Body of pancreas (tissue), 4 donors: ENCODE data around the gene PCDHGB3. TPM values are rescaled to one million over a fixed set of nuclear protein-coding genes. Genes with fewer than 3 reads are reported as not detected.

Experiments used
- ATAC-seq: fragments of 150-250 bp; one replicate; pipeline ENCODE4 v1.9.1; 2016
- DNase-seq, 4 donors: peaks; one replicate each; pipeline ENCODE4 v3.0.0-alpha.2; 2019
- H3K27ac ChIP-seq, 4 donors: fragments of 200-600 bp; sonication (generic); 1 replicate in 3 of 4; 2 replicates in 1 of 4; pipeline versions ENCODE4 v1.5.1 to v1.6.1; 2016 to 2019; ENCODE audit warnings: mild to moderate bottlenecking in 1 of 4, mixed read lengths in 1 of 4, moderate library complexity in 1 of 4
- H3K27me3 ChIP-seq, 2 donors: fragments of 200-600 bp; sonication (generic); one replicate each; pipeline ENCODE4 v1.6.0; 2016; ENCODE audit warnings: mild to moderate bottlenecking in 1 of 2
- H3K36me3 ChIP-seq, 2 donors: fragments of 200-600 bp; sonication (generic); replicated peaks in 1 of 2; 2 replicates each; pipeline ENCODE4 v1.5.1; 2016; ENCODE audit warnings: low read depth in 2 of 2; ENCODE audit not compliant: insufficient read depth in 1 of 2
- H3K4me1 ChIP-seq: fragments of 200-600 bp; sonication (generic); one replicate; pipeline ENCODE4 v1.6.0; 2016
- H3K4me3 ChIP-seq, 2 donors: fragments of 200-600 bp; sonication (generic); 1 replicate in 1 of 2; 2 replicates in 1 of 2; pipeline ENCODE4 v1.5.1; 2016 to 2019
- H3K9me3 ChIP-seq, 3 donors: fragments of 200-600 bp; sonication (generic); 1 replicate in 2 of 3; 2 replicates in 1 of 3; pipeline ENCODE4 v1.5.1; 2016
- POLR2A ChIP-seq, 3 donors: fragments of 450-650 bp; IDR thresholded peaks; one replicate each; pipeline ENCODE4 v1.6.1; 2016; ENCODE audit warnings: antibody characterized with exemption in 3 of 3, mild to moderate bottlenecking in 2 of 3
- WGBS, 2 donors: methylation state at CpG; one replicate each; pipeline ENCODE4 v1.1.5; 2017; 5-methylcytosine and 5-hydroxymethylcytosine counted together
- intact Hi-C: fragments of 100-400 bp; cut with DNase I; formaldehyde crosslinking; loops from one replicate; pipeline ENCODE4 v1.15.1; 2023
- total RNA-seq, 2 donors: library from RNA; depleted of rRNA; stranded (reverse); fragments of >200 nt; gene quantifications; one replicate each; pipeline ENCODE4 v1.1.0, GENCODE V29; 2016
- TF ChIP-seq, protein P1 (sequence below), 7 experiments: fragments of 450-650 bp in 4 of 7; fragments of 200-600 bp in 3 of 7; sonication (generic) in 3 of 7; IDR thresholded peaks; one replicate each; pipeline ENCODE4 v1.5.1; 2016 to 2019; ENCODE audit warnings: antibody characterized with exemption in 7 of 7

The PCDHGB3 gene
- total RNA-seq, 2 donors from 2014 or later, result 4.2 to 10.2 TPM

DNA sequence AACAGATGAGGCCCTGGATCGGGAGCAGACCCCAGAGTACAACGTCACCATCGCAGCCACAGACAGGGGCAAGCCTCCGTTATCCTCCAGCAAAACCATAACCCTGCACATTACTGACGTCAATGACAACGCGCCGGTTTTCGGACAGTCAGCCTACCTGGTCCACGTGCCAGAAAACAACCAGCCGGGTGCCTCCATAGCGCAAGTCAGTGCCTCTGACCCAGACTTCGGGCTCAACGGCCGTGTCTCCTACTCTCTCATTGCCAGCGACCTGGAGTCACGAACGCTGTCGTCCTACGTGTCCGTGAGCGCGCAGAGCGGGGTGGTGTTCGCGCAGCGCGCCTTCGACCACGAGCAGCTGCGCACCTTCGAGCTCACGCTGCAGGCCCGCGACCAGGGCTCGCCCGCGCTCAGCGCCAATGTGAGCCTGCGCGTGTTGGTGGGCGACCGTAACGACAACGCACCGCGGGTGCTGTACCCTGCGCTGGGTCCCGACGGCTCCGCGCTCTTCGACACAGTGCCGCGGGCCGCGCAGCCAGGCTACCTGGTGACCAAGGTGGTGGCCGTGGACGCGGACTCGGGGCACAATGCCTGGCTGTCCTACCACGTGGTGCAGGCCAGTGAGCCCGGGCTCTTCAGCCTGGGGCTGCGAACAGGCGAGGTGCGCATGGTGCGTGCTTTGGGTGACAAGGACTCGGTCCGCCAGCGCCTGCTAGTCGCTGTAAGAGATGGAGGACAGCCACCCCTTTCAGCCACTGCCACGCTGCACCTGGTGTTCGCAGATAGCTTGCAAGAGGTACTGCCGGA lies 49.2 kb downstream of the PCDHGB3 start:
- Histone ChIP-seq H3K4me1 (no peaks in the 10 kb centered on the region), H3K27me3 (no peaks in the 10 kb centered on the region), H3K36me3 (no peaks in the 10 kb centered on the region), H3K9me3 (peaks cover 0 to 76% (median 11%) of the 10 kb centered on the region in 3 donors), H3K4me3 (no peak overlapping the region), H3K27ac (no peak overlapping the region)
- intact Hi-C loops, result loop anchor here (10.0 kb wide), 1 partner anchor 96 kb away; no protein-coding TSS in a partner anchor
- ATAC-seq (no peak), DNase-seq (no peak)
- TF ChIP-seq, protein P1, sequence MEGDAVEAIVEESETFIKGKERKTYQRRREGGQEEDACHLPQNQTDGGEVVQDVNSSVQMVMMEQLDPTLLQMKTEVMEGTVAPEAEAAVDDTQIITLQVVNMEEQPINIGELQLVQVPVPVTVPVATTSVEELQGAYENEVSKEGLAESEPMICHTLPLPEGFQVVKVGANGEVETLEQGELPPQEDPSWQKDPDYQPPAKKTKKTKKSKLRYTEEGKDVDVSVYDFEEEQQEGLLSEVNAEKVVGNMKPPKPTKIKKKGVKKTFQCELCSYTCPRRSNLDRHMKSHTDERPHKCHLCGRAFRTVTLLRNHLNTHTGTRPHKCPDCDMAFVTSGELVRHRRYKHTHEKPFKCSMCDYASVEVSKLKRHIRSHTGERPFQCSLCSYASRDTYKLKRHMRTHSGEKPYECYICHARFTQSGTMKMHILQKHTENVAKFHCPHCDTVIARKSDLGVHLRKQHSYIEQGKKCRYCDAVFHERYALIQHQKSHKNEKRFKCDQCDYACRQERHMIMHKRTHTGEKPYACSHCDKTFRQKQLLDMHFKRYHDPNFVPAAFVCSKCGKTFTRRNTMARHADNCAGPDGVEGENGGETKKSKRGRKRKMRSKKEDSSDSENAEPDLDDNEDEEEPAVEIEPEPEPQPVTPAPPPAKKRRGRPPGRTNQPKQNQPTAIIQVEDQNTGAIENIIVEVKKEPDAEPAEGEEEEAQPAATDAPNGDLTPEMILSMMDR (IDR thresholded peaks at IDR 0.05), result no peak
- TF ChIP-seq POLR2A (IDR thresholded peaks at IDR 0.05), result no peak
- 17 to 30% methylated on average over 4 to 74 of the region's 74 CpGs for WGBS, 2 donors

DNA sequence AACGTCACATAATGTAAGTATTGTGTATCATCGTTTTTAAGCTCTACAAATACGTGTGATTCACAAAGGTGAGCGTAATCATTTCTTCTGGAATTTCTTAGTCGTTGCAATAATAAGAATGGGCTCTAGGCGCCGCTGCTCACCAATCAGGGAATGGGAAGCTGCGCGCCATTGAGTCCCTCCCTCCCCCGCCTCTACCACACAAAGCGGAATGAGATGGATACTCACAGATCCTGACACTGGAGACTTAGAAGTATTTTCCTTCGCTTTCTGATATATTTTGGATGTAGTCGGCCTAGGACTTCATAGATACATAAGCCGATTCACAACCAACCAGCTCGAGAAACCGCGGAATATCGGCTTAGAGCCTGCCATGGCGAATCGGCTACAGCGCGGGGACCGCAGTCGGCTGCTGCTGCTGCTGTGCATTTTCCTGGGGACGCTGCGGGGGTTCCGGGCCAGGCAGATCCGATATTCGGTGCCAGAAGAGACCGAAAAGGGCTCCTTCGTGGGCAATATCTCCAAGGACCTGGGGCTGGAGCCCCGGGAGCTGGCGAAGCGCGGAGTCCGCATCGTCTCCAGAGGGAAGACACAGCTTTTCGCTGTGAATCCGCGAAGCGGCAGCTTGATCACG lies 50.9 kb downstream of the PCDHGB3 start, which contains the start of gene PCDHGA11:
TSS of gene PCDHGA11 (plus strand) at position 197 of the 634 bp plus-strand sequence. CDS start at position 374, 177 bp downstream.
- DNase-seq (peak in 1 of 4 donors; percentile 22), ATAC-seq (no peak)
- Histone ChIP-seq H3K27me3 (no peaks in the 10 kb centered on the region), H3K4me3 (no peak within 1 kb of the TSS), H3K27ac (no peak within 1 kb of the TSS), H3K4me1 (no peaks in the 10 kb centered on the region), H3K36me3 (no peaks in the 10 kb centered on the region), H3K9me3 (peaks cover 0 to 79% (median 11%) of the 10 kb centered on the region in 3 donors)
- intact Hi-C loops, result no loop called here
- TF ChIP-seq POLR2A (IDR thresholded peaks at IDR 0.05), result no peak
- TF ChIP-seq, protein P1 (IDR thresholded peaks at IDR 0.05), result peak in 4 of 7 experiments; percentile 23 to 36 (median 26)
- WGBS, 2 donors, result 9 to 11% methylated on average over 25 to 42 of the region's 42 CpGs

DNA sequence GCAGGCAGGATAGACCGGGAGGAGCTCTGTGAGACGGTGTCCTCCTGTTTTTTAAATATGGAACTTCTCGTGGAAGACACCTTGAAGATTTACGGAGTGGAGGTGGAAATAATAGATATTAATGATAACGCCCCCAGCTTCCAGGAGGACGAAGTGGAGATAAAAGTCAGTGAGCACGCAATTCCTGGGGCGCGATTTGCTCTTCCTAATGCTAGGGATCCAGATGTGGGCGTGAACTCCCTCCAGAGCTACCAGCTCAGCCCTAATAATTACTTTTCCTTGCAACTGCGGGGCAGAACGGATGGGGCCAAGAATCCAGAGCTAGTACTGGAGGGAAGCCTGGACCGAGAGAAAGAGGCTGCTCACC lies 51.4 kb downstream of the PCDHGB3 start:
- H3K27me3 ChIP-seq, result no peaks in the 10 kb centered on the region
- H3K4me3 ChIP-seq, result no peak overlapping the region
- intact Hi-C loops, result no loop called here
- DNase-seq, result no peak
- no peaks in the 10 kb centered on the region for H3K4me1 ChIP-seq
- TF ChIP-seq, protein P1 (IDR thresholded peaks at IDR 0.05), result no peak
- no peak for TF ChIP-seq POLR2A (IDR thresholded peaks at IDR 0.05)
- H3K9me3 ChIP-seq, result peaks cover 0 to 84% (median 11%) of the 10 kb centered on the region in 3 donors
- ATAC-seq, result no peak
- H3K36me3 ChIP-seq, result no peaks in the 10 kb centered on the region
- no peak overlapping the region for H3K27ac ChIP-seq
- 6 to 9% methylated on average over 12 to 13 of the region's 13 CpGs for WGBS, 2 donors

Other genes with a start within 250 kb of the PCDHGB3 start
- gene PCDHB4, start 248.4 kb upstream of the PCDHGB3 start, total RNA-seq, result 1 to 10 TPM; 1.6 to 3.3 TPM
- 10 to 100 TPM in 1 of 2 donors, 1 to 10 TPM in 1; 4.3 to 10.6 TPM for gene PCDHB5, start 235.0 kb upstream of the PCDHGB3 start, total RNA-seq
- gene PCDHB6, start 220.2 kb upstream of the PCDHGB3 start, total RNA-seq, result 1 to 10 TPM in 1 of 2 donors, under 1 TPM in 1; 0.33 to 1.0 TPM
- gene PCDHB7, start 197.6 kb upstream of the PCDHGB3 start, total RNA-seq, result under 1 TPM in 1 of 2 donors, not detected in 1; 0.52 TPM
- under 1 TPM; 0.33 to 0.52 TPM for gene PCDHB8, start 192.5 kb upstream of the PCDHGB3 start, total RNA-seq
- 1 to 10 TPM; 2.1 to 4.6 TPM for gene PCDHB16, start 187.9 kb upstream of the PCDHGB3 start, total RNA-seq
- 10 to 100 TPM in 1 of 2 donors, under 1 TPM in 1; 0.78 to 19.8 TPM for gene PCDHB9, start 183.1 kb upstream of the PCDHGB3 start, total RNA-seq
- gene PCDHB10, start 177.9 kb upstream of the PCDHGB3 start, total RNA-seq, result 1 to 10 TPM; 1.3 to 2.3 TPM
- gene PCDHB11, start 170.6 kb upstream of the PCDHGB3 start, total RNA-seq, result 1 to 10 TPM; 4.4 to 4.9 TPM
- gene PCDHB12, start 161.5 kb upstream of the PCDHGB3 start, total RNA-seq, result 1 to 10 TPM; 2.0 to 3.4 TPM
- gene PCDHB13, start 156.3 kb upstream of the PCDHGB3 start, total RNA-seq, result 1 to 10 TPM; 6.5 to 7.6 TPM
- gene PCDHB14, start 146.9 kb upstream of the PCDHGB3 start, total RNA-seq, result 1 to 10 TPM; 3.4 to 7.3 TPM
- 1 to 10 TPM; 3.1 to 3.6 TPM for gene PCDHB15, start 124.8 kb upstream of the PCDHGB3 start, total RNA-seq
- gene SLC25A2, start 66.2 kb upstream of the PCDHGB3 start, total RNA-seq, result not detected
- gene TAF7, start 49.5 kb upstream of the PCDHGB3 start, total RNA-seq, result 10 to 100 TPM; 28.7 to 32.2 TPM
- gene PCDHGA1, start 39.7 kb upstream of the PCDHGB3 start, total RNA-seq, result under 1 TPM; 0.33 to 0.78 TPM
- 1 to 10 TPM; 2.0 to 2.9 TPM for gene PCDHGA2, start 31.5 kb upstream of the PCDHGB3 start, total RNA-seq
- 10 to 100 TPM in 1 of 2 donors, 1 to 10 TPM in 1; 4.2 to 11.2 TPM for gene PCDHGA3, start 26.4 kb upstream of the PCDHGB3 start, total RNA-seq
- 1 to 10 TPM; 3.9 to 6.9 TPM for gene PCDHGB1, start 20.1 kb upstream of the PCDHGB3 start, total RNA-seq
- gene PCDHGA4, start 15.2 kb upstream of the PCDHGB3 start, total RNA-seq, result 10 to 100 TPM in 1 of 2 donors, 1 to 10 TPM in 1; 6.7 to 10.9 TPM
- gene PCDHGB2, start 10.2 kb upstream of the PCDHGB3 start, total RNA-seq, result 1 to 10 TPM; 2.3 to 9.3 TPM
- 1 to 10 TPM; 5.6 to 6.0 TPM for gene PCDHGA5, start 6.1 kb upstream of the PCDHGB3 start, total RNA-seq
- gene PCDHGA6, start 3.6 kb downstream of the PCDHGB3 start, total RNA-seq, result 10 to 100 TPM in 1 of 2 donors, 1 to 10 TPM in 1; 5.2 to 11.2 TPM
- gene PCDHGA7, start 12.5 kb downstream of the PCDHGB3 start, total RNA-seq, result 1 to 10 TPM; 5.2 to 7.6 TPM
- gene PCDHGB4, start 17.5 kb downstream of the PCDHGB3 start, total RNA-seq, result 1 to 10 TPM; 3.6 to 4.9 TPM
- gene PCDHGA8, start 22.4 kb downstream of the PCDHGB3 start, total RNA-seq, result 10 to 100 TPM in 1 of 2 donors, 1 to 10 TPM in 1; 4.2 to 10.2 TPM
- gene PCDHGB5, start 27.7 kb downstream of the PCDHGB3 start, total RNA-seq, result 10 to 100 TPM in 1 of 2 donors, 1 to 10 TPM in 1; 7.8 to 15.2 TPM
- 1 to 10 TPM; 4.9 to 8.2 TPM for gene PCDHGA9, start 32.5 kb downstream of the PCDHGB3 start, total RNA-seq
- gene PCDHGB6, start 37.8 kb downstream of the PCDHGB3 start, total RNA-seq, result 1 to 10 TPM; 4.6 to 8.0 TPM
- 1 to 10 TPM; 5.3 to 5.4 TPM for gene PCDHGA10, start 42.7 kb downstream of the PCDHGB3 start, total RNA-seq
- 1 to 10 TPM; 7.0 to 7.9 TPM for gene PCDHGB7, start 47.4 kb downstream of the PCDHGB3 start, total RNA-seq
- gene PCDHGA11, start 50.8 kb downstream of the PCDHGB3 start, total RNA-seq, result 1 to 10 TPM; 4.9 to 6.9 TPM
- gene PCDHGA12, start 60.3 kb downstream of the PCDHGB3 start, total RNA-seq, result 1 to 10 TPM; 5.3 to 5.4 TPM
- 10 to 100 TPM in 1 of 2 donors, 1 to 10 TPM in 1; 9.6 to 16.1 TPM for gene PCDHGC3, start 105.7 kb downstream of the PCDHGB3 start, total RNA-seq
- gene PCDHGC4, start 114.8 kb downstream of the PCDHGB3 start, total RNA-seq, result 1 to 10 TPM; 1.6 to 2.0 TPM
- gene PCDHGC5, start 118.8 kb downstream of the PCDHGB3 start, total RNA-seq, result 1 to 10 TPM; 2.0 to 3.1 TPM
- gene DIAPH1, start 248.8 kb downstream of the PCDHGB3 start, total RNA-seq, result 10 to 100 TPM; 28.3 to 47.0 TPM